HL-60 (cell line): ENCODE measurements around the gene ICAM5.

Experiments used
- DNase-seq, 2 experiments: peaks; one replicate each; pipeline ENCODE4 v3.0.0-alpha.2; 2010 to 2020; ENCODE audit warnings: low read depth in 1 of 2, low spot score in 1 of 2
- H3K27ac ChIP-seq: fragments of 250-450 bp; sonication (Bioruptor Pico); replicated peaks from 2 replicates; pipeline ENCODE4 v1.5.1; 2020; ENCODE audit warnings: mild to moderate bottlenecking, moderate library complexity
- H3K27me3 ChIP-seq: fragments of 250-450 bp; sonication (Bioruptor Pico); 2 replicates; pipeline ENCODE4 v1.5.1; 2021; ENCODE audit warnings: mild to moderate bottlenecking, moderate library complexity; ENCODE audit not compliant: insufficient read depth, poor library complexity, severe bottlenecking
- H3K4me3 ChIP-seq: replicated peaks from 2 replicates; pipeline ENCODE4 v1.5.1; 2011; ENCODE audit warnings: mild to moderate bottlenecking, control low read depth, low read length; ENCODE audit not compliant: insufficient read depth
- CTCF ChIP-seq: IDR thresholded peaks from one replicate; pipeline ENCODE4 v1.5.1; 2011; ENCODE audit warnings: low read length, control low read depth, inconsistent platforms; ENCODE audit not compliant: insufficient read depth
- GABPA ChIP-seq: IDR thresholded peaks from 2 replicates; pipeline ENCODE4 v1.6.1; 2012; ENCODE audit warnings: low read depth
- POLR2AphosphoS5 ChIP-seq: IDR thresholded peaks from 2 replicates; pipeline ENCODE4 v1.6.1; 2012; ENCODE audit warnings: low read depth
- REST ChIP-seq: IDR thresholded peaks from 2 replicates; pipeline ENCODE4 v1.6.1; 2012; ENCODE audit warnings: low read depth; ENCODE audit not compliant: insufficient replicate concordance
- SPI1 ChIP-seq: IDR thresholded peaks from 2 replicates; pipeline ENCODE4 v1.6.1; 2012; ENCODE audit warnings: low read depth, mild to moderate bottlenecking, borderline replicate concordance

ICAM5 gene

GRCh38 chr19:10290357-10290875 is 664 bp downstream of the ICAM5 start:
- TF ChIP-seq SPI1 (no peak), CTCF (no peak), REST (no peak), GABPA (no peak), POLR2AphosphoS5 (no peak)
- H3K27ac ChIP-seq = no peak overlapping the region
- no peak for DNase-seq
- peak overlapping the region; percentile 33; the same call in 1 of the 2 replicates for H3K4me3 ChIP-seq
- peaks cover 60% of the 10 kb centered on the region for H3K27me3 ChIP-seq

GRCh38 chr19:10290876-10291553 is 1.3 kb downstream of the ICAM5 start:
- H3K27me3 ChIP-seq = peaks cover 66% of the 10 kb centered on the region
- TF ChIP-seq REST = no peak
- peak overlapping the region; percentile 33 for H3K4me3 ChIP-seq
- H3K27ac ChIP-seq = no peak overlapping the region
- peak in 1 of 2 experiments; percentile 29 for DNase-seq

GRCh38 chr19:10291554-10292205 is 1.9 kb downstream of the ICAM5 start:
- peak overlapping the region; percentile 33 for H3K4me3 ChIP-seq

More at GRCh38 chr19:10291554-10292205, 1.9 kb downstream of the ICAM5 start:
- H3K27ac ChIP-seq = no peak overlapping the region
- H3K27me3 ChIP-seq = peaks cover 66% of the 10 kb centered on the region
- DNase-seq = no peak
- no peak for TF ChIP-seq POLR2AphosphoS5
- TF ChIP-seq GABPA = no peak
- no peak for TF ChIP-seq REST
- no peak for TF ChIP-seq CTCF
- no peak for TF ChIP-seq SPI1
